Measurements from ENCODE around the gene HDAC9.
A peak's percentile ranks its signal among the peaks of the same experiment; 100 is the strongest.

HDAC9 gene

DNA sequence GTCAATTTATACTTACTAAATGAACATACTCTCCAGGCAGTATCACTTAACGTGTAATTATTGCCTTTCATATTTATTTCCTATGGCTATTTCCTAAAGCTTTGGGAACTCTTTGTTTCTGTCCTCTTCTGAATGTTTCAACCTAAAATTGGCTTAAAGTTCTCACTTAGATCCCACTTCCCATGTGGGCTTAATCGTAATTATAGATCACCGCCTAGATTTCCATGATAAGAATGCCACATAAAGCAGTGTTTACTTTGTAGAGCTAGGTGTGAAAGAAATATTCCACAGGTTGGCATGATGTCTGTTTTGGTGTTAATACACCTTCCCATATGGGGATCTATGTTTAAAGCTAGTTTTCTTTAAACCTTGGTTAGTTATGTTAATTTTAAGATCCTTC, 1.5 kb downstream of the HDAC9 start:
- Histone ChIP-seq H3K27me3 (ENCODE audit: insufficient read depth, low read depth) (no peaks in the 10 kb centered on the region), H3K79me2 (ENCODE audit: insufficient read depth, low read depth) (peaks cover 54% of the 10 kb centered on the region), H3K36me3 (ENCODE audit: insufficient read depth) (no peaks in the 10 kb centered on the region), H3K4me3 (IDR thresholded peaks at IDR 0.05; ENCODE audit: insufficient read depth, low read depth, low read length) (no peak overlapping the region), H3K9ac (peak overlapping the region; percentile 84), H4K20me1 (ENCODE audit: insufficient read depth) (no peaks in the 10 kb centered on the region), H3K4me1 (ENCODE audit: low read depth, poor library complexity, severe bottlenecking) (peaks cover 65% of the 10 kb centered on the region), H3K4me2 (peak overlapping the region; percentile 85), H3K27ac (peak overlapping the region; percentile 96), H2AFZ (ENCODE audit: low read depth) (peak overlapping the region; percentile 80; the same call in 1 of the 2 replicates)
- TF ChIP-seq, protein P1, sequence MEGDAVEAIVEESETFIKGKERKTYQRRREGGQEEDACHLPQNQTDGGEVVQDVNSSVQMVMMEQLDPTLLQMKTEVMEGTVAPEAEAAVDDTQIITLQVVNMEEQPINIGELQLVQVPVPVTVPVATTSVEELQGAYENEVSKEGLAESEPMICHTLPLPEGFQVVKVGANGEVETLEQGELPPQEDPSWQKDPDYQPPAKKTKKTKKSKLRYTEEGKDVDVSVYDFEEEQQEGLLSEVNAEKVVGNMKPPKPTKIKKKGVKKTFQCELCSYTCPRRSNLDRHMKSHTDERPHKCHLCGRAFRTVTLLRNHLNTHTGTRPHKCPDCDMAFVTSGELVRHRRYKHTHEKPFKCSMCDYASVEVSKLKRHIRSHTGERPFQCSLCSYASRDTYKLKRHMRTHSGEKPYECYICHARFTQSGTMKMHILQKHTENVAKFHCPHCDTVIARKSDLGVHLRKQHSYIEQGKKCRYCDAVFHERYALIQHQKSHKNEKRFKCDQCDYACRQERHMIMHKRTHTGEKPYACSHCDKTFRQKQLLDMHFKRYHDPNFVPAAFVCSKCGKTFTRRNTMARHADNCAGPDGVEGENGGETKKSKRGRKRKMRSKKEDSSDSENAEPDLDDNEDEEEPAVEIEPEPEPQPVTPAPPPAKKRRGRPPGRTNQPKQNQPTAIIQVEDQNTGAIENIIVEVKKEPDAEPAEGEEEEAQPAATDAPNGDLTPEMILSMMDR (conservative IDR thresholded peaks at IDR 0.05; ENCODE audit: low read depth, low read length): no peak

DNA sequence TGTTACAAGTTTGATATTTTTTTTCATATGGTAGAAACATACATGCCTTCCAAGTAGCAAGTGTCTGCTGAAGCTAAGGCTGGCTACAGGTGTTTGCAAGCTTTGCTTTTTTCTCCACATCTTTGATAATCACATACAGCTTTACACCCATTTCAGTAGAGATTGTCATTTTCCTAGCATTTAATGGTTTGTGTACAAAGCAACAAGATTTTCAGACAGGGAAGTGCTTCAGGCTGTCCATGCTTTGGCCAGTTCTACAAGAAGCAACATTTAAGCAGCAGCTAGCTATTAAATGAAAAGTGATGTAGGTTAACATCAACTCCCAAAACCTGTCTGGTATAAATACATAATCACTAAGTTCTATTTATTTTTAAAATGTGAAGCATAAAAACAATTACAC, 2.3 kb downstream of the HDAC9 start:
- Histone ChIP-seq H4K20me1 (ENCODE audit: insufficient read depth) (no peaks in the 10 kb centered on the region), H3K79me2 (ENCODE audit: insufficient read depth, low read depth) (peaks cover 54% of the 10 kb centered on the region), H3K4me1 (ENCODE audit: low read depth, poor library complexity, severe bottlenecking) (peaks cover 65% of the 10 kb centered on the region), H3K4me3 (IDR thresholded peaks at IDR 0.05; ENCODE audit: insufficient read depth, low read depth, low read length) (no peak overlapping the region), H3K36me3 (ENCODE audit: insufficient read depth) (no peaks in the 10 kb centered on the region), H3K4me2 (peak overlapping the region; percentile 85), H3K27me3 (ENCODE audit: insufficient read depth, low read depth) (no peaks in the 10 kb centered on the region), H3K9ac (peak overlapping the region; percentile 84; the same call in 1 of the 2 replicates), H3K27ac (peak overlapping the region; percentile 96), H2AFZ (ENCODE audit: low read depth) (no peak overlapping the region)
- TF ChIP-seq, protein P1 (conservative IDR thresholded peaks at IDR 0.05; ENCODE audit: low read depth, low read length): no peak

GRCh38 chr7:18498341-18498740, 2.8 kb downstream of the HDAC9 start:
- Histone ChIP-seq H3K9ac (peak overlapping the region; percentile 84; the same call in 1 of the 2 replicates), H4K20me1 (ENCODE audit: insufficient read depth) (no peaks in the 10 kb centered on the region), H3K79me2 (ENCODE audit: insufficient read depth, low read depth) (peaks cover 54% of the 10 kb centered on the region), H3K27me3 (ENCODE audit: insufficient read depth, low read depth) (no peaks in the 10 kb centered on the region), H3K36me3 (ENCODE audit: insufficient read depth) (no peaks in the 10 kb centered on the region), H2AFZ (ENCODE audit: low read depth) (no peak overlapping the region), H3K27ac (0 out of 2 replicates have a peak overlapping the region, but pooled peaks have one; percentile 96), H3K4me2 (peak overlapping the region; percentile 85), H3K4me3 (IDR thresholded peaks at IDR 0.05; ENCODE audit: insufficient read depth, low read depth, low read length) (no peak overlapping the region), H3K4me1 (ENCODE audit: low read depth, poor library complexity, severe bottlenecking) (peaks cover 59% of the 10 kb centered on the region)
- TF ChIP-seq, protein P1 (conservative IDR thresholded peaks at IDR 0.05; ENCODE audit: low read depth, low read length): no peak

DNA sequence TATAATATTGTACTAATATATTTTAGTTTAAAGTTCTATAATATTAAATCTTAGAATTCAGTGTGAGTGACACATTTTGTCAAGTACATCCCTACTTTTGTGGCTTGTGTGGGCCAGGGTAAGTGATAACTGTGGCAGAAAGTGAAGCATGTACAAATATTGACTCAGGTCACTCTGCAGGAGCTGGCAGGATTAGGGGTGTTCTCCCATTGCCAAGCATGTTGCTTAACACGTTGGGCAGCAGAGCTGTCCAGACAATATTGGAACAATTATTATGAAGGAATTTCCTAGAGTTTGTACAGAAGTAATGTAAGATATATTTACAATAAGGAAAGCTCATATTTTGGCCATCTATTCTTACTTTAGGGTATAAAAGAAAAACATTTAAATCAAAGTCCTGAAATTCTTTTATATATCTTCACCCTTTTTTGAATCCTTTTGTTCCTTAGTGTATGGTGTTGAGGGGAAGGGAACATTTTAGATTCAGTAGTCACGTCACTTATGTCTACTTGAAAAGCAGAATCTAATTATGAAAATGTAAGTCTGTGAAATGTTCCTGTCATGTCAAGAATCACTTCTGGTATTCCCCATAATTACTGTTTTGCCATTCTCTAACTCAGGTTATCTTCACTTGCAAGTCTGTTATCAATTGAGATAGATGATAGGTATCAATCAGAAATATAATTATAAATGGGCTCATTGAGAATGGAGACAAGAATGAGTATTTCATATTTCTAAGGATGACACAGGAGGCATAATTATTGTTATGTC, 4.0 kb downstream of the HDAC9 start:
- Histone ChIP-seq H3K9ac (no peak overlapping the region), H3K4me1 (ENCODE audit: low read depth, poor library complexity, severe bottlenecking) (peaks cover 47% of the 10 kb centered on the region), H3K27me3 (ENCODE audit: insufficient read depth, low read depth) (no peaks in the 10 kb centered on the region), H3K4me3 (IDR thresholded peaks at IDR 0.05; ENCODE audit: insufficient read depth, low read depth, low read length) (no peak overlapping the region), H3K4me2 (peak overlapping the region; percentile 85), H2AFZ (ENCODE audit: low read depth) (no peak overlapping the region), H3K36me3 (ENCODE audit: insufficient read depth) (no peaks in the 10 kb centered on the region), H3K79me2 (ENCODE audit: insufficient read depth, low read depth) (peaks cover 54% of the 10 kb centered on the region), H3K27ac (no peak overlapping the region), H4K20me1 (ENCODE audit: insufficient read depth) (no peaks in the 10 kb centered on the region)
- TF ChIP-seq, protein P1 (conservative IDR thresholded peaks at IDR 0.05; ENCODE audit: low read depth, low read length): no peak
